ENCODE results near the gene ARMC7. TPM values are rescaled to one million over a fixed set of nuclear protein-coding genes. Genes with fewer than 3 reads are reported as not detected.
"Not testable (repeated sequence)": the region's sequence is repeated elsewhere in the genome, so short reads cannot be mapped to it uniquely, and the experiment has no call there.

ARMC7 gene
- total RNA-seq, 4 donors from 2014 or later, result 0.29 to 9.2 (median 2.0) TPM

GRCh38 chr17:75135452-75135851 lies 25.7 kb downstream of the ARMC7 start:
- TF ChIP-seq CTCF (IDR thresholded peaks at IDR 0.05) (no peak), POLR2A (IDR thresholded peaks at IDR 0.05) (no peak)
- Histone ChIP-seq H3K36me3 (no peaks in the 10 kb centered on the region), H3K4me1 (peaks cover 0 to 8% of the 10 kb centered on the region in 2 donors), H3K4me3 (no peak overlapping the region), H3K9me3 (no peaks in the 10 kb centered on the region), H3K27ac (no peak overlapping the region), H3K27me3 (no peaks in the 10 kb centered on the region)
- intact Hi-C loops (cut with DNase I; ENCODE audit: low total_unique reads), result no loop called here
- DNase-seq, result no peak

- intact Hi-C loops (cut with DNase I; ENCODE audit: low total_unique reads), result no loop called here
- Histone ChIP-seq H3K4me1 (peaks cover 0 to 3% of the 10 kb centered on the region in 2 donors), H3K27ac (no peak overlapping the region), H3K4me3 (no peak overlapping the region), H3K36me3 (no peaks in the 10 kb centered on the region), H3K9me3 (no peaks in the 10 kb centered on the region), H3K27me3 (no peaks in the 10 kb centered on the region)
- DNase-seq, result no peak
- TF ChIP-seq POLR2A (IDR thresholded peaks at IDR 0.05) (no peak), CTCF (IDR thresholded peaks at IDR 0.05) (no peak)
Observed at GRCh38 chr17:75135946-75136345, 26.2 kb downstream of the ARMC7 start.

GRCh38 chr17:75137762-75138161 lies 28.0 kb downstream of the ARMC7 start:
- DNase-seq; H3K27ac ChIP-seq; H3K36me3 ChIP-seq; H3K27me3 ChIP-seq; H3K9me3 ChIP-seq; H3K4me1 ChIP-seq; H3K4me3 ChIP-seq; intact Hi-C loops (cut with DNase I; ENCODE audit: low total_unique reads): not testable (repeated sequence)

- intact Hi-C loops (cut with DNase I; ENCODE audit: low total_unique reads), result no loop called here
- Histone ChIP-seq H3K36me3 (no peaks in the 10 kb centered on the region), H3K4me3 (no peak overlapping the region), H3K27me3 (no peaks in the 10 kb centered on the region), H3K9me3 (no peaks in the 10 kb centered on the region), H3K4me1 (no peaks in the 10 kb centered on the region), H3K27ac (no peak overlapping the region)
- TF ChIP-seq CTCF (IDR thresholded peaks at IDR 0.05) (no peak), POLR2A (IDR thresholded peaks at IDR 0.05) (no peak)
- no peak for DNase-seq
Observed at GRCh38 chr17:75138519-75138918, 28.8 kb downstream of the ARMC7 start.

- Histone ChIP-seq H3K4me3 (no peak overlapping the region), H3K9me3 (no peaks in the 10 kb centered on the region), H3K27ac (no peak overlapping the region), H3K4me1 (no peaks in the 10 kb centered on the region), H3K36me3 (no peaks in the 10 kb centered on the region), H3K27me3 (no peaks in the 10 kb centered on the region)
- TF ChIP-seq CTCF (IDR thresholded peaks at IDR 0.05) (no peak), POLR2A (IDR thresholded peaks at IDR 0.05) (no peak)
- intact Hi-C loops (cut with DNase I; ENCODE audit: low total_unique reads), result no loop called here
- DNase-seq, result no peak
Observed at GRCh38 chr17:75142236-75142971, 32.6 kb downstream of the ARMC7 start.

Measured in uterus (tissue), 4 donors.